Psoas muscle (tissue), 8 donors: ENCODE results near the gene RPS15. TPM values are rescaled to one million over a fixed set of nuclear protein-coding genes. Genes with fewer than 3 reads are reported as not detected.

ENCODE experiments used
- ATAC-seq, 4 donors: fragments of 200-7000 bp; cut with Tn5 transposase; one replicate each; pipeline ENCODE4 v1.9.1; 2020; ENCODE audit warnings: moderate library complexity in 3 of 4, mild to moderate bottlenecking in 2 of 4
- DNase-seq, 2 donors: peaks; one replicate each; pipeline ENCODE4 v3.0.0-alpha.2; 2020
- H3K27ac ChIP-seq: fragments of 200-600 bp; one replicate; pipeline ENCODE4 v1.8.0; 2022
- H3K27me3 ChIP-seq, 3 donors: fragments of 200-600 bp in 1 of 3; one replicate each; pipeline versions ENCODE4 v1.6.1 to v1.8.0; 2013 to 2022; ENCODE audit warnings: low read length in 2 of 3, mild to moderate bottlenecking in 2 of 3, moderate library complexity in 1 of 3; ENCODE audit not compliant: insufficient read depth in 3 of 3
- H3K36me3 ChIP-seq, 2 donors: fragments of 200-600 bp in 1 of 2; one replicate each; pipeline versions ENCODE4 v1.6.1 to v1.8.0; 2013 to 2022; ENCODE audit warnings: low read depth in 1 of 2, mild to moderate bottlenecking in 1 of 2, moderate library complexity in 1 of 2; ENCODE audit not compliant: insufficient read depth in 1 of 2
- H3K4me1 ChIP-seq: fragments of 200-600 bp; one replicate; pipeline ENCODE4 v1.8.0; 2022
- H3K4me3 ChIP-seq: fragments of 200-600 bp; one replicate; pipeline ENCODE4 v1.8.0; 2022; ENCODE audit warnings: mild to moderate bottlenecking
- H3K9me3 ChIP-seq: fragments of 200-600 bp; one replicate; pipeline ENCODE4 v1.8.0; 2022
- CTCF ChIP-seq: fragments of 200-600 bp; IDR thresholded peaks from one replicate; pipeline ENCODE4 v1.8.0; 2022; ENCODE audit warnings: antibody characterized with exemption
- WGBS, 3 donors: extraction: QIAGEN DNeasy Blood & Tissue Kit; methylation state at CpG; one replicate each; pipeline versions ENCODE4 v1.1.6 to v1.1.7; 2013; 5-methylcytosine and 5-hydroxymethylcytosine counted together
- intact Hi-C, 2 donors: fragments of 100-400 bp; cut with DNase I; formaldehyde crosslinking; loops; one replicate each; pipeline versions ENCODE4 v1.11.0 to v1.14.2; 2022
- polyA plus RNA-seq, 3 donors: library from polyadenylated mRNA; stranded (reverse); fragments of 200-250 nt; gene quantifications; one replicate each; pipeline ENCODE4 v1.2.3, GENCODE V29; 2013
- total RNA-seq, 4 donors: library from RNA; stranded (reverse); fragmentation: NEBNext Ultra II Directional in 2 of 4; extraction: Animal tissue kit (Norgen Biotek cat#: 25700) in 2 of 4; gene quantifications; one replicate each; pipeline versions ENCODE4 v1.2.1 to v1.2.4, GENCODE V29; 2021 to 2023
- donor health status: healthy with polysubstance abuse.
- donor health status: DM: no; HTN: no; CAD: no; lungs with moderate emphysema.
- donor health status: Bipolar disorder and iron deficiency.
- donor health status: healthy.
- donor health status: DM: yes; HTN: yes; CAD: no.
- donor health status: DM: no; HTN: no; CAD: no.
- donor health status: DM: no; HTN: no; CAD: no.
- donor health status: DM: yes; HTN: yes; CAD: no.

Gene RPS15
- total and polyA plus RNA-seq, 7 donors: 697 to 4,077 (median 992) TPM

GRCh38 chr19:1420590-1420989 lies 17.6 kb upstream of the RPS15 start:
- Histone ChIP-seq H3K4me1 (peaks cover 40% of the 10 kb centered on the region), H3K27ac (no peak overlapping the region), H3K4me3 (no peak overlapping the region), H3K36me3 (peaks cover 0 to 65% of the 10 kb centered on the region in 2 donors), H3K9me3 (no peaks in the 10 kb centered on the region), H3K27me3 (no peaks in the 10 kb centered on the region)
- intact Hi-C loops: no loop called here
- no peak for TF ChIP-seq CTCF
- DNase-seq (no peak), ATAC-seq (no peak)
- WGBS, 3 donors: 82 to 88% (median 87%) methylated on average over 15 of the region's 15 CpGs

DNA sequence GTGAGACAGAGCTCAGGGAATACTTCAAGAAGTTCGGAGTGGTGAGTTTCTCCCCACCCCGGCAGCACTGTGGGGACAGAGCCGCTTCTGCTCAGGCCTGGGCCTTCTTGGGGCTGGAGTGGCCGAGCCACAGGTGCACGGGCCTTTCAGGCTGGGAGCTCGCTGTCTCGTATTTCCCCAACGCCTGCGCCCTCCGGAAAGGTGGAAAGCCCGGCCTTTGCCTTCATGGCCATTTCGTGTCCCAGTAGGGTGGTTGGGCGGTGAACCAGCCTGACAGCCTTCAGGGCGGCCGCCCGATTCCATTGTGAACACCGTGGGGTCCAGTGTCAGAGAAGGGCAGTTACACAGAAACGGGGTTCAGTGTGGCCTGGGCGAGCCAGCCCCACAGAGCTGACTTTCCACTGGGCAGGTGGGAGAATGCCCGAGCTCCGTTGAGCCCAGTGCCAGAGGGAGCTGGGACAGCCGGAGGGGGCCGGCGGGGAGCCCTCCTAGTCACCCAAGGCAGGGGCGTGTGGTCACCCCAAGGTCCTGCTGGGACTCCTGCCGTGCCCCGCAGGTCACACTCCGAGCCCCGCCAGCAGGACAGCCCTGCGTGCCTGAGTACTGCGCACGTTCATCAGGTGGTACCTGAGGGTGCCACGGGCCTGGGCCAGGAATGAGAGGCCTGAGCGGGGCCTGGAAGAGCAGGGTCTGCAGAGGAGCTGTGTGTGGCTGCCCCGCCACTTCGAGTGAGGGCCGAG lies 16.8 kb upstream of the RPS15 start:
- no peak for DNase-seq

GRCh38 chr19:1421958-1422305 lies 16.3 kb upstream of the RPS15 start:
- ATAC-seq (peak in 2 of 4 donors; percentile 8 to 15), DNase-seq (no peak)
- no peaks in the 10 kb centered on the region for H3K9me3 ChIP-seq
- H3K4me1 ChIP-seq: peaks cover 26% of the 10 kb centered on the region
- intact Hi-C loops: no loop called here
- TF ChIP-seq CTCF: no peak
- H3K27me3 ChIP-seq: no peaks in the 10 kb centered on the region
- no peak overlapping the region for H3K27ac ChIP-seq
- H3K4me3 ChIP-seq: no peak overlapping the region
- 60 to 79% (median 69%) methylated on average over 22 of the region's 22 CpGs for WGBS, 3 donors
- peaks cover 4 to 79% of the 10 kb centered on the region in 2 donors for H3K36me3 ChIP-seq

More for the DNA sequence above, 16.8 kb upstream of the RPS15 start:
- peaks cover 0 to 73% of the 10 kb centered on the region in 2 donors for H3K36me3 ChIP-seq
- H3K4me1 ChIP-seq: peaks cover 32% of the 10 kb centered on the region
- no peaks in the 10 kb centered on the region for H3K9me3 ChIP-seq
- no peaks in the 10 kb centered on the region for H3K27me3 ChIP-seq
- intact Hi-C loops: no loop called here
- no peak overlapping the region for H3K27ac ChIP-seq
- TF ChIP-seq CTCF: no peak
- 90 to 91% (median 90%) methylated on average over 35 to 37 of the region's 37 CpGs for WGBS, 3 donors
- ATAC-seq: no peak
- no peak overlapping the region for H3K4me3 ChIP-seq

- no peak for DNase-seq
- H3K27me3 ChIP-seq: no peaks in the 10 kb centered on the region
- H3K4me3 ChIP-seq: no peak overlapping the region
- no peaks in the 10 kb centered on the region for H3K9me3 ChIP-seq
- TF ChIP-seq CTCF: no peak
- H3K27ac ChIP-seq: no peak overlapping the region
- 40 to 76% (median 50%) methylated on average over 16 of the region's 16 CpGs for WGBS, 3 donors
- ATAC-seq: no peak
- intact Hi-C loops: no loop called here
- peaks cover 4 to 83% of the 10 kb centered on the region in 2 donors for H3K36me3 ChIP-seq
- H3K4me1 ChIP-seq: peaks cover 22% of the 10 kb centered on the region
Measured at GRCh38 chr19:1422360-1422759, 15.8 kb upstream of the RPS15 start.

DNA sequence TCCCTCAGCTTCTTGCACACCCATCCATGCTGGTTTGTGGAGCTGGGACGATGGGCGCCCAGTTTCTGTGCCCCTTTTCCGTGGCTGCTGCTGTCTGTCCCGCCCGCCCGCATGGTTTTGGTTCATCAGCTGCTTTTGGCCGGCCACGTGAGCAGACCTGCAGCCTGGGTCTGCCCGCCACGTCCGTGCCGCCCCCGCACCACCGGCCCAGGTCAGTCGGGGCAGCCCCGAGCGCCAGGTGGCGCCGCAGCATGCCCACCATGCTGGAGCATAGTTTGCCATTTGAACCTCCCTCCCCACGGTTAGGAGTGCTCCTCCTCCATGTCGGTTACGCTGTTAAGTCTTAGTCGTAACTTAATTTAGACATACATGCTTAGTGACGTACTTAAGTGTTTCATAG lies 15.3 kb upstream of the RPS15 start:
- H3K36me3 ChIP-seq: peaks cover 4 to 89% of the 10 kb centered on the region in 2 donors
- no peak overlapping the region for H3K4me3 ChIP-seq
- no peaks in the 10 kb centered on the region for H3K9me3 ChIP-seq
- H3K27ac ChIP-seq: no peak overlapping the region
- intact Hi-C loops: no loop called here
- no peak for DNase-seq
- ATAC-seq: no peak
- 88 to 90% (median 90%) methylated on average over 24 of the region's 24 CpGs for WGBS, 3 donors
- H3K4me1 ChIP-seq: peaks cover 16% of the 10 kb centered on the region
- no peak for TF ChIP-seq CTCF
- no peaks in the 10 kb centered on the region for H3K27me3 ChIP-seq
